HTERT RPE-1 (cell line): Measurements from ENCODE around the gene IMPDH1.

Source experiments
- in situ Hi-C: fragments of 300-500 bp; cut with MboI; formaldehyde crosslinking; loops from 4 replicates; pipeline ENCODE4 v1.14.3; 2020; ENCODE audit warnings: low sequenced_read_pairs

Gene IMPDH1

GRCh38 chr7:128435327-128435686 lies 25.5 kb upstream of the IMPDH1 start:
- in situ Hi-C loops: no loop called here

GRCh38 chr7:128434413-128435326 lies 24.9 kb upstream of the IMPDH1 start:
- in situ Hi-C loops: no loop called here

- in situ Hi-C loops: no loop called here
These were observed 22.0 kb upstream of the IMPDH1 start for GRCh38 chr7:128431754-128432153.

- in situ Hi-C loops: no loop called here
These were observed 21.4 kb upstream of the IMPDH1 start for GRCh38 chr7:128431221-128431620.

- in situ Hi-C loops: no loop called here
These were observed 20.4 kb upstream of the IMPDH1 start for GRCh38 chr7:128430207-128430606.

GRCh38 chr7:128427289-128427891 lies 17.6 kb upstream of the IMPDH1 start:
- in situ Hi-C loops: no loop called here

GRCh38 chr7:128425850-128426249 lies 16.1 kb upstream of the IMPDH1 start:
- in situ Hi-C loops: no loop called here

GRCh38 chr7:128424686-128425275 lies 15.0 kb upstream of the IMPDH1 start:
- in situ Hi-C loops: no loop called here

GRCh38 chr7:128422842-128423241 lies 13.1 kb upstream of the IMPDH1 start:
- in situ Hi-C loops: no loop called here

- in situ Hi-C loops: no loop called here
These were observed 12.3 kb upstream of the IMPDH1 start for GRCh38 chr7:128422037-128422436.

- in situ Hi-C loops: no loop called here
These were observed 11.6 kb upstream of the IMPDH1 start for GRCh38 chr7:128421384-128421783.

- in situ Hi-C loops: no loop called here
These were observed 11.0 kb upstream of the IMPDH1 start for GRCh38 chr7:128420773-128421172.

- in situ Hi-C loops: no loop called here
These were observed 9.5 kb upstream of the IMPDH1 start for GRCh38 chr7:128419257-128419656.

- in situ Hi-C loops: no loop called here
These were observed 7.3 kb upstream of the IMPDH1 start for GRCh38 chr7:128417071-128417470.

- in situ Hi-C loops: no loop called here
These were observed 5.5 kb upstream of the IMPDH1 start for GRCh38 chr7:128415217-128415785.

GRCh38 chr7:128410451-128410753 lies 620 bp upstream of the IMPDH1 start:
- in situ Hi-C loops: no loop called here

- in situ Hi-C loops: no loop called here
These were observed 830 bp downstream of the IMPDH1 start for GRCh38 chr7:128408709-128409595.

- in situ Hi-C loops: no loop called here
These were observed 1.8 kb downstream of the IMPDH1 start for GRCh38 chr7:128407751-128408708.

GRCh38 chr7:128407233-128407589 lies 2.6 kb downstream of the IMPDH1 start:
- in situ Hi-C loops: no loop called here
